Spinal cord (tissue), 10 donors: ENCODE data around the gene OR52I2. TPM values are rescaled to one million over a fixed set of nuclear protein-coding genes. Genes with fewer than 3 reads are reported as not detected.

ENCODE experiments used
- DNase-seq, 6 donors: peaks; one replicate each; pipeline versions ENCODE4 v3.0.0 to v3.0.0-alpha.2; 2013 to 2015; ENCODE audit warnings: low spot score in 6 of 6, low read depth in 4 of 6
- H3K27ac ChIP-seq: one replicate; pipeline ENCODE4 v1.5.1; 2013; ENCODE audit warnings: low read depth, low read length, control low read depth
- H3K27me3 ChIP-seq: one replicate; pipeline ENCODE4 v1.6.1; 2013; ENCODE audit warnings: low read length; ENCODE audit not compliant: control insufficient read depth, insufficient read depth
- H3K36me3 ChIP-seq: one replicate; pipeline ENCODE4 v1.6.1; 2013; ENCODE audit warnings: low read length; ENCODE audit not compliant: control insufficient read depth, insufficient read depth
- H3K4me1 ChIP-seq: one replicate; pipeline ENCODE4 v1.6.1; 2013; ENCODE audit warnings: low read length; ENCODE audit not compliant: control insufficient read depth, insufficient read depth
- H3K4me3 ChIP-seq: one replicate; pipeline ENCODE4 v1.5.1; 2013; ENCODE audit warnings: low read depth, low read length, control low read depth
- H3K9me3 ChIP-seq: one replicate; pipeline ENCODE4 v1.6.1; 2013; ENCODE audit warnings: low read length; ENCODE audit not compliant: control insufficient read depth, insufficient read depth
- WGBS: methylation state at CpG from one replicate; pipeline ENCODE4 v1.1.5; 2013; ENCODE audit warnings: missing lambda C conversion rate; ENCODE audit not compliant: insufficient coverage; 5-methylcytosine and 5-hydroxymethylcytosine counted together
- long read RNA-seq, 4 donors: transcript quantifications; one replicate each; lab custom pipeline, GENCODE V29; 2026
- polyA plus RNA-seq, 2 donors: library from polyadenylated mRNA; unstranded; fragments of 120-200 nt; gene quantifications; one replicate each; pipeline ENCODE4 v1.2.1, GENCODE V29; 2013; ENCODE audit not compliant: insufficient read length in 2 of 2
- total RNA-seq, 2 donors: library from RNA; depleted of rRNA in 1 of 2; stranded (reverse); fragments of 120-200 nt in 1 of 2; fragments of >200 nt in 1 of 2; gene quantifications; one replicate each; pipeline versions ENCODE4 v1.2.3 to v1.2.4, GENCODE V29; 2013 to 2014
- donor health status: healthy.

OR52I2 gene
- not detected for total RNA-seq
- polyA plus RNA-seq: not detected
- long read RNA-seq, donor 1: 0 reads
- long read RNA-seq, donor 2: 0 reads
- long read RNA-seq, donor 3: 0 reads
- long read RNA-seq, donor 4: 0 reads

DNA sequence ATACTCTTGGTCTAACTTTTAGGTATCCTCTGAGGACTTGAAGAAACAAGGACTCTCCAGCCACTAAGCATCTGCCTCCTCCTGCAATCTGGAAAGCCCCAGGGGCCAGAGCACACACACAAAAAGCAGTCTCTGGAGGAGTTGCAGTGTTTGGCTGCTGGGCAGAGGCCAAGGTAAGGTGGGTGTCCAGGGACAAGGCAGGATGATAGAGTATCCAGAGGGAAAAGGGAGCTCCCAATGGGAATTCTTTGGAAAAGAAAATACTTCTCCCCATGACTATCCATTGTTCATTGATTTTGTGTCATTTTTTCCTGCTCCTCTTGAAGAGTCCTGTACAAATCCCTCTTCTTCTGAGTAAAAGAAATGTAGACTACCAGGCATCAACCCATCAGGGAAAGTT is at the start of gene OR52I2:
Gene OR52I2 (plus strand): TSS at position 301 of the 400 bp plus-strand sequence.
- Histone ChIP-seq H3K27me3 (no peaks in the 10 kb centered on the region), H3K4me1 (no peaks in the 10 kb centered on the region), H3K27ac (no peak within 1 kb of the TSS), H3K9me3 (no peaks in the 10 kb centered on the region), H3K36me3 (no peaks in the 10 kb centered on the region), H3K4me3 (no peak within 1 kb of the TSS)
- no peak for DNase-seq

DNA sequence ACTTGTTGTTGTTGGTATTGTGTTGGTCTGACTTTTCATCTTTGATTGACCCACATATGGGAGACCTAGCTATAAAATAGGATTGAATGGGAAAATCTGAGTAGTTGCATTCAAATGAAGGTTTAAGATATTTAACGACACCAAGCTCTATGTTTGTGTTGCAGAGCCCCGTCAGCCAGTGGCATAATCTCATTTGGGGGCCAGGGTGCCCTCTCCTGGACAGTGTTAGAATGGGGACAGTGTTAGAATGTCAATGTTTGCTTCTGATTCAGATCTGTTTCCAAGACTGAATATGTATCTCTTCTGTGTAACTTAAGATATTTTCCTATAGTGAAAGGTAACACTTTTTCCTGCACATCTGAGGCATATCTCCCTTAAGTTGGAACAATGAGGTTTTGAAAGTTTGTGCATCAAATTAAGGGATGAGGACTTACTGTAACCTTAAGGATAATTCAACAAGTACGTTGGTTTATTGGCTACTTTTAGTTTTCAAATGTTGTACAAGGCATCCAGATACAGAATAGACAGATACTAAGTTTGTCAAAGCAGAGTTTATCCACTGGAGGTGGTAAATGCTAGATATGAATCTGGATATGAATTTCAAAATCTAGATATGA is 41.8 kb upstream of the OR52I2 start:
- Histone ChIP-seq H3K4me3 (no peak overlapping the region), H3K4me1 (no peaks in the 10 kb centered on the region), H3K36me3 (no peaks in the 10 kb centered on the region), H3K27me3 (no peaks in the 10 kb centered on the region), H3K27ac (no peak overlapping the region), H3K9me3 (no peaks in the 10 kb centered on the region)
- DNase-seq: peak in 3 of 6 donors; percentile 0 to 15 (median 6)
- WGBS: no CpG with 5 or more reads among the region's 3 CpGs

DNA sequence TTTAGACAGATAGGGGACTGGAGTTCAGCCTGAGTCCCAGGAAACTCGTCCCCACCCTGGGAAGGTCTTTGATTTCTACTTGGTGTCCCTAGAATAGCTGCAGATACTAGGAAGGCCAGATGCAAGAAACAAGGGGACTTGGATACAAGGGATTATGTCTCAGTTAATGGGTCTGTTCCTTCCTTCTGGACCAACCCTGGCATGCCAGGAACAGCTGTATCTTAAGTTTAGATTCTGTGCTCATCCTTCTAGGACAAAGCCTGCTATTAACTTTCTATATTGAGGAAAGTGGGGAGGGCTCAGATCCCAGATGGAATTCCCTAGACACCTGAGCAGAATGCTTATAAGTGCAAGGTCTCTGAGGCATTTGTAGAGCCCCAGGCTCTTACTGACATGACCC is 40.5 kb upstream of the OR52I2 start:
- H3K27ac ChIP-seq: no peak overlapping the region
- no peaks in the 10 kb centered on the region for H3K36me3 ChIP-seq
- no peak overlapping the region for H3K4me3 ChIP-seq
- no peaks in the 10 kb centered on the region for H3K9me3 ChIP-seq
- no peaks in the 10 kb centered on the region for H3K27me3 ChIP-seq
- WGBS: 43% methylated on average over 1 of the region's 1 CpG
- no peak for DNase-seq
- no peaks in the 10 kb centered on the region for H3K4me1 ChIP-seq

DNA sequence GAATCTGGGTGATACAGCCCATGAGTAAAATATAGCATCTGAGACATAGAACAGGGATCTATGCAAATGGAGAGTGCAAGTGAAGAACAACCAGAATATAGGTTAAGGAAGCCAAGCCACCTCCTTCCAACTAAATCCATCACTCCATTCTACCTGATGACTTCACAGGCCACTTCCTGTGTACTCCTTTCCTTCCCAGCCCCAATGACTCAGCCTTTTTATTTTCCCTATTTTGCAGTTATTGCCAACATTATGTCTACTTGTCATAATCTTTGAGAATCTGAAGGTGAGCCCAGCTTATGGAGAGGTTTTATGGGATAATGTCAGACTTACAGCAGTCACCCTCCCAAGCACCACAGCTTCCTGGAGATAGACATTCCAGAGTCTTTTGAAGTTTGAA is 38.0 kb upstream of the OR52I2 start:
- H3K27ac ChIP-seq: no peak overlapping the region
- H3K4me1 ChIP-seq: no peaks in the 10 kb centered on the region
- H3K36me3 ChIP-seq: no peaks in the 10 kb centered on the region
- H3K27me3 ChIP-seq: no peaks in the 10 kb centered on the region
- DNase-seq: no peak
- H3K4me3 ChIP-seq: no peak overlapping the region
- H3K9me3 ChIP-seq: no peaks in the 10 kb centered on the region

DNA sequence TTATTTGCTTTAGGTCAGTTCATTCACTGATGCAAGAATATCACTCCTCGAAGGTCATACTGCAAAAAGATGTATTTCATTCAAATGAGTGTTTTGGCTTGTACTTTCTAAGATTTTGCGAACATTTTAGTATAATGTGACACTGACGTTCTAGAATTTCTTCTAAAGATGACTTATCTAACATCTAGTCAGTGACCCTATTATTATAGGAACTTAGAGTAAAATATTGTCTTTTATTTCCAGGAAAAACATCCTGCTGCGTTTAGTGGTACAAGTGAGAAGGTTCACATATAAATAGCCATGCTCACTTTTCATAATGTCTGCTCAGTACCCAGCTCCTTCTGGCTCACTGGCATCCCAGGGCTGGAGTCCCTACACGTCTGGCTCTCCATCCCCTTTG is 36.7 kb upstream of the OR52I2 start, which contains the start of gene OR52M1:
Gene OR52M1 (plus strand): TSS at position 301 of the 400 bp plus-strand sequence. CDS start 0 bp downstream, at position 301.
- no peaks in the 10 kb centered on the region for H3K4me1 ChIP-seq
- H3K9me3 ChIP-seq: no peaks in the 10 kb centered on the region
- DNase-seq: no peak
- H3K36me3 ChIP-seq: no peaks in the 10 kb centered on the region
- no CpG with 5 or more reads among the region's 5 CpGs for WGBS
- H3K4me3 ChIP-seq: no peak within 1 kb of the TSS
- no peak within 1 kb of the TSS for H3K27ac ChIP-seq
- H3K27me3 ChIP-seq: no peaks in the 10 kb centered on the region

DNA sequence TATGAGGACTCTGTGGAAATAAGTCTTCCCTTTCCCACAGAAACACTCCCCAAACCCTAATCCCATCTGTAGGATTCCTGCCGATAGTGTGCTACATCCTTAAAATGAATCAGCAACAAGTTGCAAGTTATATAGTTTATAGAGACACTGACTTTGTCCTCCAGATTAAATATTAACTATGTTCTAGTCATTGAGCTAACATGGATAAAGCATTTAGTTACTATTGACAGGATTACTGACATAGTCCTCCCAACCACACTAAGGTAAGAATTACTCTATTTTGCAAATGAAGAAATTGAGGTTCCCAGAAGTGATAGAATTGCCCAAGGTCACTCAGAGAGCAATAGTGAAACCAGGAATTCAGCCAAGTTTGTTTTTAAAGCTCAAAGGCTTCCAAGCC is 34.7 kb upstream of the OR52I2 start:
- no CpG with 5 or more reads among the region's 1 CpG for WGBS

DNA sequence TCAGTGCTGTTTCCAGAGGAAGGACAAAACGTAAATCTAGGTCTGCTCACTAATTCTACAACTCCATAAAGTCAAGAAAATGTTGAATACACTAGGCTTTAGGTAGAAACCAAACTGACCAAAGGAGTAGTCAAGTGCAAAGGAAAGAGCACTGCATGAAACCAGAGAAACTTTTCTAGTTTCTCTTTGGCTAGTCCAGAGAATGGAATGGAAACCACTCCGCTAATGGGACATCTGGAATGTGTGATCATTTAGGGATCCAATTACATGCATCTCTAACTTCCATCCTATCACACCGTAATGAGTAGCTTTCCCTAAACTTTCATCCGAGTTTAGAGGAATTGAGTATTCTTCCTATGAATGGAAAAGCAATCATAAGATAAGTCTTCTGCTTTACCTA is 34.1 kb upstream of the OR52I2 start:
- H3K36me3 ChIP-seq: no peaks in the 10 kb centered on the region
- no peaks in the 10 kb centered on the region for H3K4me1 ChIP-seq
- H3K27me3 ChIP-seq: no peaks in the 10 kb centered on the region
- DNase-seq: no peak
- no peak overlapping the region for H3K27ac ChIP-seq
- H3K4me3 ChIP-seq: no peak overlapping the region
- H3K9me3 ChIP-seq: no peaks in the 10 kb centered on the region
- no CpG with 5 or more reads among the region's 4 CpGs for WGBS

More for the DNA sequence above, 34.7 kb upstream of the OR52I2 start:
- Histone ChIP-seq H3K27ac (no peak overlapping the region), H3K4me1 (no peaks in the 10 kb centered on the region), H3K4me3 (no peak overlapping the region), H3K36me3 (no peaks in the 10 kb centered on the region), H3K9me3 (no peaks in the 10 kb centered on the region), H3K27me3 (no peaks in the 10 kb centered on the region)
- DNase-seq: no peak

DNA sequence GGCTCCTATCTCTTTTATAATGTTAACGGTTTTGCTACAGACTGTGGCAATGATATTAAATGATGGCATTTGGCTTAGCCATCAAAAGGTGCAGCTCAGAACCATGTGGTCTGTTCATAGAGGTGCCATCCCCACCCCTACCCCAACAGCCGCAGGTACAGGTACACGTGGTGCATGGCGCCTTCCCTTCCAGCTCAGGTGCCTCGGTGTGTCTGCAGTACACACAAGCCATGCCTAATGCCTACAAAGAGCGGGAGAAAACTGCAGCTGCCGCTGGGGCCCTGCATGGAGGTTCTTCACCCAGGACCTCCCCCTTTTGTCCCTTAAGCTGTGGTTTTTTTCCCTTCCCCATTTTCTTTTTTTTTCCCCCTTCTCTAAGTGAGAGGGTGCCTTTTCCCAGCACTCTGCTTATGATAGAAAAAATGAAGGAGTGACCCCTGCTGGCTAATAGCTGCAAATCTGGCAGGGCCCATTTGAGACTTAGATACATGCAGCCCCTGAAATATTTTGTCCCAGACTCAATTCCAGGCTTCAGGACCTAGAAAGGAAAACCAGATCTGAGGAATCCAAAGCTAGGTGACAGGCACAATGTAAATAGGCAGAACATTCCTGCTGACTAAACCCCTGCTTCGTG is 30.1 kb upstream of the OR52I2 start:
- Histone ChIP-seq H3K36me3 (no peaks in the 10 kb centered on the region), H3K27ac (no peak overlapping the region), H3K27me3 (no peaks in the 10 kb centered on the region), H3K9me3 (no peaks in the 10 kb centered on the region), H3K4me3 (no peak overlapping the region), H3K4me1 (no peaks in the 10 kb centered on the region)
- 80% methylated on average over 7 of the region's 8 CpGs for WGBS
- peak in 1 of 6 donors; percentile 6 for DNase-seq

DNA sequence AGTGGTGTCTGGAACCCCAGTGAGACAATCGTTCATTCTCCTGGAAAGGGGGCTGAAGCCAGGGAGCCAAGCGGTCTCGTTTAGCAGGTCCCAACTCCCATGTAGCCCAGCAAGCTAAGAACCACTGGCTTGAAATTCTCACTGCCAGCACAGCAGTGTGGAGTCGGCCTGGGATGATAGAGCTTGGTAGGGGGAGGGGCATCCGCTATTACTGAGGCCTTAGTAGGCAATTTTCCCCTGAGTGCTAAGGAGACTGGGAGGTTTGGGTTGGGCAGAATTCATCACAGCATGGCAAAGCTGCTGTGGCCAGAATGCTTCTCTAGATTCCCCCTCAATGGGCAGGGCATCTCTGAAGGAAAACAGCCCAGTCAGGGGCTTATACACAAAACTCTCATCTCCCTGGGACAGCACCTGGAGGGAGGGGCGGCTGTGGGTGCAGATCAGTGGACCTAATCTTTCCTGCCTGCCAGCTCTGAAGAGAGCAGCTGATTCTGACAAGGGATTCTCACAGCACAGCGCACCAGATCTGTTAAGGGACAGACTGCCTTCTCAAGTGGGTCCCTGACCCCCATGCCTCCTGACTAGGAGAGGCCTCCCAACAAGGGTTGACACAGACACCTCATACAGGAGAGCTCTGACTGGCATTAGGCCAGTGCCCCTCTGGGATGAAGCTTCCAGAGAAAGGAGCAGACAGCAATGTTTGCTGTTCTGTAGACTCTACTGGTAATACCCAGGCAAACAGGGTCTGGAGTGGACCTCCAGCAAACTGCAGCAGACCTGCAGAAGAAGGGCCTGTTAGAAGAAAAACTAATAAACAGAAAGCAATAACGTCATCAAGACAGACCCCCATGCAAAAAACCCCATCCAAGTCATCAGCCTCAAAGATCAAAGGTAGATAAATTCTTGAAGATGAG is 21.8 kb upstream of the OR52I2 start:
- H3K4me3 ChIP-seq: no peak overlapping the region
- no peaks in the 10 kb centered on the region for H3K4me1 ChIP-seq
- H3K27me3 ChIP-seq: no peaks in the 10 kb centered on the region
- no peaks in the 10 kb centered on the region for H3K36me3 ChIP-seq
- no peaks in the 10 kb centered on the region for H3K9me3 ChIP-seq
- H3K27ac ChIP-seq: no peak overlapping the region
- 79% methylated on average over 7 of the region's 8 CpGs for WGBS
- DNase-seq: no peak
